Measurements from ENCODE around the gene COL28A1.

DNA sequence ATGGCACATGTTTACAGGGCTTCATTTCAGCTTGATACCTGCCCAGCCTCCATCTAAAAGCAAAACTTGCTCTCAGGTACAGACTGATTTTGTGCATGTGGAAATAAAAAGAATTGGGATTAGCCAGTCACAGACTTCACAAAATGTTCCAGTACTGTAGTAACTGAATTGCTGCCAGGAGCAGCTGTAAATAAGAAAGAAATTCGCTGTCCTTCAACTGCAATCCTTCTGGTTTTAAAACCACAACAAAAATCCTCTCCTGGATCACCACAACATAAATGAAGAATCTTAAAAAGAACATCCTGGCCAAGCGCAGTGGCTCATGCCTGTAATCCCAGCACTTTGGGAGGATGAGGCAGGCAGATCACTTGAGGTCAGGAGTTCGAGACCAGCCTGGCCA lies 27.1 kb upstream of the COL28A1 start:
- TF ChIP-seq, protein P1, sequence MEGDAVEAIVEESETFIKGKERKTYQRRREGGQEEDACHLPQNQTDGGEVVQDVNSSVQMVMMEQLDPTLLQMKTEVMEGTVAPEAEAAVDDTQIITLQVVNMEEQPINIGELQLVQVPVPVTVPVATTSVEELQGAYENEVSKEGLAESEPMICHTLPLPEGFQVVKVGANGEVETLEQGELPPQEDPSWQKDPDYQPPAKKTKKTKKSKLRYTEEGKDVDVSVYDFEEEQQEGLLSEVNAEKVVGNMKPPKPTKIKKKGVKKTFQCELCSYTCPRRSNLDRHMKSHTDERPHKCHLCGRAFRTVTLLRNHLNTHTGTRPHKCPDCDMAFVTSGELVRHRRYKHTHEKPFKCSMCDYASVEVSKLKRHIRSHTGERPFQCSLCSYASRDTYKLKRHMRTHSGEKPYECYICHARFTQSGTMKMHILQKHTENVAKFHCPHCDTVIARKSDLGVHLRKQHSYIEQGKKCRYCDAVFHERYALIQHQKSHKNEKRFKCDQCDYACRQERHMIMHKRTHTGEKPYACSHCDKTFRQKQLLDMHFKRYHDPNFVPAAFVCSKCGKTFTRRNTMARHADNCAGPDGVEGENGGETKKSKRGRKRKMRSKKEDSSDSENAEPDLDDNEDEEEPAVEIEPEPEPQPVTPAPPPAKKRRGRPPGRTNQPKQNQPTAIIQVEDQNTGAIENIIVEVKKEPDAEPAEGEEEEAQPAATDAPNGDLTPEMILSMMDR (IDR thresholded peaks at IDR 0.05; ENCODE audit: low read depth, low read length, poor library complexity, severe bottlenecking): no peak
- no peak for TF ChIP-seq EZH2phosphoT487 (IDR thresholded peaks at IDR 0.05; ENCODE audit: borderline replicate concordance, low read length)

Measured in DOHH2 (cell line).